ENCODE results near the gene SH3PXD2A. TPM values are rescaled to one million over a fixed set of nuclear protein-coding genes. Genes with fewer than 3 reads are reported as not detected.

The SH3PXD2A gene, protein sequence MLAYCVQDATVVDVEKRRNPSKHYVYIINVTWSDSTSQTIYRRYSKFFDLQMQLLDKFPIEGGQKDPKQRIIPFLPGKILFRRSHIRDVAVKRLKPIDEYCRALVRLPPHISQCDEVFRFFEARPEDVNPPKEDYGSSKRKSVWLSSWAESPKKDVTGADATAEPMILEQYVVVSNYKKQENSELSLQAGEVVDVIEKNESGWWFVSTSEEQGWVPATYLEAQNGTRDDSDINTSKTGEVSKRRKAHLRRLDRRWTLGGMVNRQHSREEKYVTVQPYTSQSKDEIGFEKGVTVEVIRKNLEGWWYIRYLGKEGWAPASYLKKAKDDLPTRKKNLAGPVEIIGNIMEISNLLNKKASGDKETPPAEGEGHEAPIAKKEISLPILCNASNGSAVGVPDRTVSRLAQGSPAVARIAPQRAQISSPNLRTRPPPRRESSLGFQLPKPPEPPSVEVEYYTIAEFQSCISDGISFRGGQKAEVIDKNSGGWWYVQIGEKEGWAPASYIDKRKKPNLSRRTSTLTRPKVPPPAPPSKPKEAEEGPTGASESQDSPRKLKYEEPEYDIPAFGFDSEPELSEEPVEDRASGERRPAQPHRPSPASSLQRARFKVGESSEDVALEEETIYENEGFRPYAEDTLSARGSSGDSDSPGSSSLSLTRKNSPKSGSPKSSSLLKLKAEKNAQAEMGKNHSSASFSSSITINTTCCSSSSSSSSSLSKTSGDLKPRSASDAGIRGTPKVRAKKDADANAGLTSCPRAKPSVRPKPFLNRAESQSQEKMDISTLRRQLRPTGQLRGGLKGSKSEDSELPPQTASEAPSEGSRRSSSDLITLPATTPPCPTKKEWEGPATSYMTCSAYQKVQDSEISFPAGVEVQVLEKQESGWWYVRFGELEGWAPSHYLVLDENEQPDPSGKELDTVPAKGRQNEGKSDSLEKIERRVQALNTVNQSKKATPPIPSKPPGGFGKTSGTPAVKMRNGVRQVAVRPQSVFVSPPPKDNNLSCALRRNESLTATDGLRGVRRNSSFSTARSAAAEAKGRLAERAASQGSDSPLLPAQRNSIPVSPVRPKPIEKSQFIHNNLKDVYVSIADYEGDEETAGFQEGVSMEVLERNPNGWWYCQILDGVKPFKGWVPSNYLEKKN
- 10 to 100 TPM; 29.3 to 31.7 (median 30.5) TPM for polyA plus RNA-seq (ENCODE audit: insufficient read length in 4 of 4)

DNA sequence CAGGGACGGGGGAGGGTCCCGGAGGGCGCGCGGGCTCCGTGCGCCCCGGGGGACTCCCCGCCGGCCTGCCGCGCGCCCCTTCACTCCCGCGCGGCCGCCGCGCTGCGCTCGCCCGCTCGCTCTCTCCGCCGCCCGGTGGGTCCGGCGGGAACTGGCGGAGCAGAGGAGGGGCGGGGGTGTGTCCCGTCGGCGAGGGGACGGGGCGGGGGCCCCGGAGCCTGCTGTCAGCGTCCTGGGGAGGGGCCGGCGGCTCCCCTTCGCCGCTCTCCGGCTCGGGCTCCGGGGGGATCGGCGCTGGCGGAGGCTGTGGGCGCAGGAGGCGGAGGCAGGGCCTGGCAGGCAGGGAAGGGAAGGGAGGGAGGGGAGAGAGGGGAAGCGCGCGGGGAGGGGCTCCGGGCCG, at the start of gene SH3PXD2A:
TSS of gene SH3PXD2A (minus strand) at position 153 of the 400 bp plus-strand sequence. CDS start 310 bp downstream, outside the sequence.
- peak in 1 of 4 donors; percentile 52 for DNase-seq (ENCODE audit: low read depth in 4 of 4, low spot score in 3 of 4)

DNA sequence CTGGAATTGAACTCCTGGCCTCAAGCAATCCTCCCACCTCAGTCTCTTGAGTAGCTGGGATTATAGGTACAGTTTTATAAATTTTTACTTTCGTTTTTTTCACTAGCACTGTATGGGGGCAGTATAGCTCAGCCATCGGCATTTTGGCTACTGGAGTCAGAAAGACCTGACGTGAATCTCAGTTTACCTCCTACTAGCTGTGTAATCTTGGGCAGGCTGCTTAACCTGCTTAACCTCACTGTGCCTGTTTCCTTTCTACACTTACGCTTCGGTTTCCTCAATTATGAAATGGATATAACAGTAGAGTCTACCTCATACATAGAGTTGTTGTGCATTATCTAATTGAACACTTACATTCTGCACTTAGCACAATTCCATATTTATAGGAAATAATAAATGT, 45.9 kb upstream of the SH3PXD2A start:
- no peak for DNase-seq (ENCODE audit: low read depth in 4 of 4, low spot score in 3 of 4)

GRCh38 chr10:103899312-103899711, 43.9 kb upstream of the SH3PXD2A start:
- DNase-seq (ENCODE audit: low read depth in 4 of 4, low spot score in 3 of 4), result no peak

DNA sequence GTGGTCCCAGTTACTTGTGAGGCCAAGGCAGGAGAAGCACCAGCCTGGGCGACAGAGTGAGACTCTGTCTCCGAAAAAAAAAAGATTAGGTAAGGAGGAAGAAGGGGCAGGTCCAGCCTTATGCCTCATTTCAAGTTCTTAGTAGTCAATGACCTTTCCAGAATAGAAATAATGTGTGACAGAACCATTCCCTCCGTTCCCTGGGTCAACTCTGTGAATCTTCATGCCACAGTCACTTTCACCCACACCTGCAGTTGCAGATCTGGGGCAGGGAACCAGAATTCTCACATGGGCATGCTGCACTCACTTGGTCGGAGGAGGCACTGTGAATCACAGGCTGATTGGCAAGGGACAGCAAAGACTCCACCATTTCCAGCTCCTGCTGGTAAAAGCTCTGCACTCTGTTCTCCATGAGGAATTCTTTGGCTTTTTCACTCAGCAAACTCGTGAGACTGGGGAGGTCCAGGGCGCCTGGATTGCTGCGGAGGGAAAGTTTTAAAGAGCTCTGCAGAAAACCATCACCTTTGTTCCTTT, 41.9 kb upstream of the SH3PXD2A start:
- DNase-seq (ENCODE audit: low read depth in 4 of 4, low spot score in 3 of 4), result no peak

DNA sequence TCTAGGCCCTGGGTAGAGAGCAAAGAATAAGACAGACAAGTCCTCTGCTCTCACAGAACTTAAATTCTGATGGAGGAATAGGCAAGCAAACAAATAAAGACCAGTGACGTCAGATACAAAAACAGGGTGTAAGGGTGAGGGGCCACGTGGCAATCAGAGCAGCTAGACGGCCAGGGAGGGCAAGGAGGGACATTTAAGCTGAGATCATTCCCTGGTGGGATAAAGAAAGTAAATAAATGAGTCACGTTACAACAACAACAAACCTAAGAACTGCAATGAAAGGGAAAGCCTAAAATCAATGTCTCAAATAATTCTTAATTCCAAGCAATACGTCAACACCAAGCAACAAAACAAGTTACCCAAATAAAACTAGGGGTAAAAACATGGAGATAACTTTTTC, 40.8 kb upstream of the SH3PXD2A start:
- no peak for DNase-seq (ENCODE audit: low read depth in 4 of 4, low spot score in 3 of 4)

DNA sequence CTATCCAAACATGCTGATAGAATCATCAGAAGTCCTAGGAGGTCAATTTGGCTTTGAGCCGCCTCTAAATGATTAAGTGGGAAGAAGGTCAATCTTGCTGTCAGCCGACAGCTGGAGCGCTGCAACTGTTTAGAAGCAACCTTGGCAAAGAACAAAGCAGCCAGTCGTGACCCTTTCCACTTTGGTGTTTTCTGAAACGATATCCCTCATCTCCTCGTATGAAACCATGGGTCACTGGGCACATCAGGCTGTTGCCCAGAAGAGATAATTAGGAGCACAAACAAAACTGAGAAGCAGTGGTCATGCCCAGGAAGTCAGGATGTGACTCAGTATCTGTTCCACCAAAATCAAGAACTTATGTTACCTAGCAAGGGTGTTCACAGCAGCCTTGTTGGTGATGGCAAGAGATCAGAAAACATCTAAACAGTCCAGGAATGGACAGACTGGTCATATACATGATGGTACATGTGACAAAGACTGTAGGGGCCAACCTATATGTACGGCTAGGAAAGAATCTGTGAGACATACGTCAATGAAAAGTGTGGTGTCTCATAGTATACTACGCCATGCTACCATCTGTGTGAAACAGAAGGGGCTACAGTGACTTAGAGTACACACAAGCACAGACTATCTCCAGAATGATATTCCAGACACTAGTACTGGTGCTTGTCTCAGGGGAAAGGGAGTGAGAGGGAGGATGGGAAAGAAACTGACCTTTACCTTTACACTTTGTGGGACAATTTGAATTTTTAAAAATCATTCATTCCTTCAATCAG, 40.2 kb upstream of the SH3PXD2A start:
- DNase-seq (ENCODE audit: low read depth in 4 of 4, low spot score in 3 of 4), result peak in 1 of 4 donors; percentile 45

GRCh38 chr10:103894441-103894864, 39.1 kb upstream of the SH3PXD2A start:
- DNase-seq (ENCODE audit: low read depth in 4 of 4, low spot score in 3 of 4), result no peak

DNA sequence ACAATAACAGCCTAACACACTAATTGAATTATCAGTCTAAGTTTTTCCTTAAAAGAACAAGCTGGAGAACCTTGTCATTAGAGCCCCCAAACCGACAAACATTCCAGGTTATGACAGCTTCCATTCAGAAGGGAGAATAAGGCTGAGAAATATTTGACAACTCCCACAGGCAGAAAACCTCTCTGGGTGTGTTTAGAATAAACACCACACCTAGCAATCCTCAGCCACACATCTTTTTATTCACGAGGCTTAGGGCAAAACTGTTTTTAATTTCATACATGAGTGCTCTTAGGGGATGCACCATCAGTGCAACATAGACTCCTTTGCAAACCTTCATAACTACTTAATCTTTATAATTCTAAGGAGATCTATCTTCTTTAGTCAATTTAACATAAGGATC, 38.4 kb upstream of the SH3PXD2A start:
- no peak for DNase-seq (ENCODE audit: low read depth in 4 of 4, low spot score in 3 of 4)

- no peak for DNase-seq (ENCODE audit: low read depth in 4 of 4, low spot score in 3 of 4)
Measured at GRCh38 chr10:103892181-103892580, 36.8 kb upstream of the SH3PXD2A start.

DNA sequence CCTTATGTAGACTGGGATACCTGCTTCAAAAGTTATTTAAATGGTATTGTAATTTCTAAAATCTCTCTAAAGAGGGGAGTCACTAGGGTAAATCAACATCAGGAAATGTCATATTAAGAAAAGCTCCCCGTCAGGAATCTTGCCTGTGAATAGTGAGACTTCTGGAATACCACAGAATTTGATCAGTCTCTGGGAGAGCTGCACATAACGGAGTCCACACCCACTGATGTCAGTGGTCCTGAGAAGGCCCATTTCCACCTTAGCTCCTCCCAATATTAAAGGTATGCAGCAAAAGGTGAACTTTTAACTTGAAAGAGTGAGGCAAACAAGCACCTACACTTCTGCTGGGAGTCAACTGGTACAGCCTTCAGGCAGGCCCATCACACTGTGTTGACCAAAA, 35.3 kb upstream of the SH3PXD2A start:
- no peak for DNase-seq (ENCODE audit: low read depth in 4 of 4, low spot score in 3 of 4)

GRCh38 chr10:103890194-103890658, 34.9 kb upstream of the SH3PXD2A start:
- no peak for DNase-seq (ENCODE audit: low read depth in 4 of 4, low spot score in 3 of 4)

DNA sequence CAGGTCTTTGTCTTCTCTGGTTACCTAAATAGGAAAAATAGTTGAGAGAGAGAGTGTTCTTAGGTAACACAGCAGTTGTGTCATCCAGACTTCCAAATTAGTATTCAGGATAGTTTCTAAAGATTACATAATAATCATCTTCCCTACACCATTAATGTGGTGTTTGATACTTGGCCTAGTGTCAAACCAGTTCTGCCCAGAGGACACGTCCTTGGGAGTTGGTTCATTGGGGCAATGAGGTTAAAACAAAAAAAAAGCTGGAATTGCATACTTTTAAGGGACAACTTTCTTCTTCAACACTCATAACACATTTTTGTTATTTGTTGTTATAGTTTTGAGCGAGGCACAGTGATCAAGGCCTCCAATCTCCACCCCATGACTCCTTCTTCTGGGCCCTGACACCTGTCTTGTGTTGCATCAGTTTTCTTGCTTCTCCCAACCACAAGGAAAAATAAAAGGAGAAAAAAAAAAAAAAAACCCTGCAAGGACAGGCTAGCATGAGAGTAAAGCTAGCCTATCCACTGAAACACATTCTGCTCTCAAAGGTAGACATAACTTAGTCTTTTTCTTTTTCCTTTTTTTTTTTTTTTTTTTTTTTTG, 33.8 kb upstream of the SH3PXD2A start:
- no peak for DNase-seq (ENCODE audit: low read depth in 4 of 4, low spot score in 3 of 4)

DNA sequence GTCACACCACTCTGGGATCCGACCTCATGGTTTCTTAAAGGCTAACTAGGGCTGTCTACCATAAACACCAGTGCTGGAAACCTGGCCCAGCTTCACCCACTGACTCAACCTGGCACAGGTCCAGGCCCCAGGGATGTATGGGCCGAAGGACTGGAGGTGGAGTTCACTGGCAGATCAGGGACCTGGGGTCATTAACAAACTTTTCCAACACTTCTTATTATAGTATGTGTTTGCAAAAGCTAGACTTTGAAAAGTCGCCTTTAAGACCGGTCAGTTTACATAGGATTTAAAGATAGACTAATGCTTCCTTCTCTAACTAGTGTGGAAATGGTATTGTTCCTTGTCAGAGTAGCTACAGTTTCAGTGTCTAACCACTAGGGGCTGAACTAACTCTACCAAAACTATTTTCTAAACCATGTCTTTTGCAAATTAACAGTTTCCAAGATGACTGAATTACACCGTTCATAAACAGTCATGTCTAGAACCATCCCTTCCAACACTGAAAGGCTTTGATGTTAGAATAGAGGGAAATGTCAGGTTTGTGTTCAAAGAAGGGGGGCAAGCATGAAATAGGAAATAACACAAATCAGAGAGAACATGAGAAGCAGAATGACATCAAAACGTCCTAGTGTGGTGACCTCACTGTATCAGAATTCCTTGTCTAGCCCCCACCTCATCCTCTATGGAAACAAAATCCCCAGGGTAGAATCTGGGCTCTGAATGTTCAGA, 32.9 kb upstream of the SH3PXD2A start:
- DNase-seq (ENCODE audit: low read depth in 4 of 4, low spot score in 3 of 4), result peak in 2 of 4 donors; percentile 55 to 63

DNA sequence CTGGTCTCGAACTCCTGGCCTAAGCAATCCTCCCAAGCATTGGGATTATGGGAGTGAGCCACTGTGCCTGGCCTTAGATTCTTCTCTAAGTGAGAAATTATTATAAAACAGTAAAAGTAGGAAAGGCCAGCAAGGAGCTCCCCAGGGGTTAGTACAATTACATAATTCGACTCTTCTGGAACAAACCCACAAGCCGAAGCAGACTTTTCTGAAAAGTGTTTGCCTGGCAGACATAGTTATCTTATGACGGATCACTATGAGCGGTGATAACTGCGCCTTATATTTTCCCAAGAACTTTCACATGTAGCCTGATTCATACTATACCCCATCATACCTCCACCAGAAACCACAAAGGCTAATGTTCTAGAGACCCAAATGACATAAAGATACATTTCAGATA, 30.2 kb upstream of the SH3PXD2A start:
- DNase-seq (ENCODE audit: low read depth in 4 of 4, low spot score in 3 of 4), result no peak

DNA sequence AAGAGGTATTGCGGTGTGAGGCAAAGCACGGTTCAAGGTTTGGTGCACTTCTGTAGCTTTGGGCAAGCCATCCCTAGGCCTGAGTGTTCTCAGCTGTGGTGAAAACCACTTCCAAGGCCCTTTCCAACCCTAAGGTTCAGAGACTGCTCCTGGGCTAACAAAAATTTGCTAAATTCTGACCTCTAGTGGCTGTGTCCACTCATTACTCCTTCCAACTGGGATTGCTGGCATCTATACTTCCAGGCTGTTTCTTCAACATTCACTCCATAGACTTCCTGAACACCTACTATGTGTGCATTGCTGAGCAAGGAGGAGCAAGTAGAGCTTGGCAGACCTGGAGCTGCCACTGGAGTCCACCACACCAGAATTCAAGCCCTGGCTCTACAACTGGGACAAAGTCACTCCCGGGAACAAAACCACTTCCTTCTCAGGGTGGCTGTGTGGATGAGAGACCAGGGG, 29.3 kb upstream of the SH3PXD2A start:
- no peak for DNase-seq (ENCODE audit: low read depth in 4 of 4, low spot score in 3 of 4)

- no peak for DNase-seq (ENCODE audit: low read depth in 4 of 4, low spot score in 3 of 4)
Measured at GRCh38 chr10:103882285-103883007, 27.1 kb upstream of the SH3PXD2A start.

GRCh38 chr10:103881416-103882284, 26.3 kb upstream of the SH3PXD2A start:
- DNase-seq (ENCODE audit: low read depth in 4 of 4, low spot score in 3 of 4), result no peak

All from right renal pelvis (tissue), 4 donors.